HCT116 (cell line): ENCODE data around the gene SRPK3. TPM values are rescaled to one million over a fixed set of nuclear protein-coding genes. Genes with fewer than 3 reads are reported as not detected.

ENCODE experiments used
- ATAC-seq: fragments of 200-7000 bp; cut with Tn5 transposase; 2 replicates; pipeline ENCODE4 v1.9.1; 2020; ENCODE audit warnings: mild to moderate bottlenecking, moderate library complexity
- BruUV-seq: library from RNA; stranded (reverse); fragments of 400-500 nt; replicated peaks from 2 replicates; lab custom pipeline; 2021; lab: Mats Ljungman, UMichigan
- CTCF ChIA-PET: fragments of 300-600 bp; sonication (Branson Sonifier 250); formaldehyde crosslinking; loops from one replicate; lab custom pipeline; 2021; ENCODE audit warnings: antibody characterized with exemption; lab: Charles Lee
- POLR2A ChIA-PET: fragments of 300-600, 350-600 bp; sonication (Branson Sonifier 250); formaldehyde crosslinking; loops from one replicate; lab custom pipeline; 2021; ENCODE audit warnings: antibody characterized with exemption; lab: Charles Lee
- RAD21 ChIA-PET, 2 experiments: fragments of 300-600 bp; sonication (Branson Sonifier 250); formaldehyde crosslinking; loops; one replicate each; lab custom pipeline; 2023; ENCODE audit warnings: low total read pairs in 2 of 2; ENCODE audit not compliant: uncharacterized antibody in 2 of 2, unreplicated experiment in 2 of 2, low non-redundant PET in 1 of 2; lab: Charles Lee
- DNase-seq: peaks from one replicate; pipeline ENCODE4 v3.0.0-alpha.2; 2010; ENCODE audit warnings: low read depth, low spot score
- H2AFZ ChIP-seq: fragments of 200-600 bp; shearing (Covaris generic), sonication (generic); 2 replicates; pipeline ENCODE4 v1.6.1; 2017; ENCODE audit warnings: low read depth, mixed run types, mixed read lengths, antibody characterized with exemption, low read length; ENCODE audit not compliant: poor library complexity, severe bottlenecking
- H3K27ac ChIP-seq: 2 replicates; pipeline ENCODE4 v1.5.1; 2012; ENCODE audit warnings: low read depth, low read length
- H3K27me3 ChIP-seq: fragments of 200-600 bp; sonication (generic); 2 replicates; pipeline ENCODE4 v1.6.1; 2016; ENCODE audit warnings: mixed run types, low read length, mixed read lengths; ENCODE audit not compliant: insufficient read depth
- H3K36me3 ChIP-seq, 2 experiments: fragments of 200-500 bp in 1 of 2; fragments of 200-600 bp in 1 of 2; sonication (Bioruptor generic) in 1 of 2; sonication (generic) in 1 of 2; 2 replicates each; pipeline versions ENCODE4 v1.5.1 to v1.6.1; 2014 to 2016; ENCODE audit warnings: low read length in 2 of 2, inconsistent platforms in 1 of 2, mixed read lengths in 1 of 2, mixed run types in 1 of 2; ENCODE audit not compliant: insufficient read depth in 2 of 2, control insufficient read depth in 1 of 2
- H3K4me1 ChIP-seq, 2 experiments: fragments of 200-600 bp in 1 of 2; sonication (generic) in 1 of 2; 2 replicates each; pipeline versions ENCODE4 v1.5.1 to v1.6.1; 2012 to 2017; ENCODE audit warnings: low read length in 2 of 2, inconsistent platforms in 1 of 2, mild to moderate bottlenecking in 1 of 2, mixed read lengths in 1 of 2, mixed run types in 1 of 2, moderate library complexity in 1 of 2; ENCODE audit not compliant: insufficient read depth in 2 of 2, control insufficient read depth in 1 of 2
- H3K4me2 ChIP-seq: fragments of 200-600 bp; sonication (generic); 2 replicates; pipeline ENCODE4 v1.6.1; 2017; ENCODE audit warnings: mixed run types, low read length, mixed read lengths
- H3K4me3 ChIP-seq, 2 experiments: fragments of 200-600 bp in 1 of 2; sonication (generic) in 1 of 2; replicated peaks in 1 of 2; 2 replicates each; pipeline ENCODE4 v1.5.1; 2011 to 2016; ENCODE audit warnings: low read length in 2 of 2, control low read depth in 1 of 2, low read depth in 1 of 2, mild to moderate bottlenecking in 1 of 2, mixed read lengths in 1 of 2, mixed run types in 1 of 2
- H3K79me2 ChIP-seq: fragments of 200-600 bp; sonication (generic); 2 replicates; pipeline ENCODE4 v1.6.1; 2017; ENCODE audit warnings: mild to moderate bottlenecking, mixed run types, low read length, moderate library complexity, mixed read lengths; ENCODE audit not compliant: insufficient read depth
- H3K9ac ChIP-seq: fragments of 200-600 bp; sonication (generic); 2 replicates; pipeline ENCODE4 v1.6.1; 2016; ENCODE audit warnings: low read length, mixed read lengths
- H3K9me2 ChIP-seq: fragments of 200-600 bp; sonication (generic), shearing (Covaris generic); 2 replicates; pipeline ENCODE4 v1.6.1; 2017; ENCODE audit warnings: mixed run types, mild to moderate bottlenecking, moderate library complexity; ENCODE audit not compliant: insufficient read depth
- H3K9me3 ChIP-seq, 2 experiments: fragments of 200-500 bp in 1 of 2; fragments of 200-600 bp in 1 of 2; sonication (Bioruptor generic) in 1 of 2; sonication (generic) in 1 of 2; 2 replicates each; pipeline ENCODE4 v1.6.1; 2014 to 2017; ENCODE audit warnings: low read length in 2 of 2, mixed read lengths in 2 of 2, inconsistent platforms in 1 of 2, low read depth in 1 of 2, mild to moderate bottlenecking in 1 of 2, mixed run types in 1 of 2, moderate library complexity in 1 of 2; ENCODE audit not compliant: control insufficient read depth in 1 of 2, insufficient read depth in 1 of 2
- H4K20me1 ChIP-seq: fragments of 200-600 bp; sonication (generic), shearing (Covaris generic); 2 replicates; pipeline ENCODE4 v1.6.1; 2017; ENCODE audit warnings: mixed run types, mild to moderate bottlenecking, moderate library complexity; ENCODE audit not compliant: insufficient read depth
- ATF3 ChIP-seq: IDR thresholded peaks from 2 replicates; pipeline ENCODE4 v1.6.1; 2012
- CBX3 ChIP-seq: IDR thresholded peaks from 2 replicates; pipeline ENCODE4 v1.6.1; 2012; ENCODE audit warnings: low read depth
- CEBPB ChIP-seq: IDR thresholded peaks from 2 replicates; pipeline ENCODE4 v1.6.1; 2012; ENCODE audit warnings: low read depth
- CTCF ChIP-seq, 3 experiments: fragments of 200-600 bp in 1 of 3; sonication (generic) in 1 of 3; IDR thresholded peaks in 2 of 3; conservative IDR thresholded peaks in 1 of 3; 2 replicates each; pipeline ENCODE4 v1.5.1; 2012 to 2017; ENCODE audit warnings: low read depth in 2 of 3, low read length in 2 of 3, antibody characterized with exemption in 1 of 3, borderline replicate concordance in 1 of 3, control low read depth in 1 of 3, mild to moderate bottlenecking in 1 of 3, mixed read lengths in 1 of 3, mixed run types in 1 of 3, moderate library complexity in 1 of 3; ENCODE audit not compliant: insufficient read depth in 1 of 3
- EGR1 ChIP-seq: IDR thresholded peaks from 2 replicates; pipeline ENCODE4 v1.6.1; 2012; ENCODE audit warnings: low read depth
- EZH2 ChIP-seq: fragments of 200-600 bp; sonication (generic); IDR thresholded peaks from 2 replicates; pipeline ENCODE4 v1.6.1; 2017; ENCODE audit warnings: antibody characterized with exemption, mixed run types
- EZH2phosphoT487 ChIP-seq: fragments of 200-600 bp; IDR thresholded peaks from 2 replicates; pipeline ENCODE4 v1.6.1; 2018; ENCODE audit warnings: antibody characterized with exemption, borderline replicate concordance
- FOSL1 ChIP-seq: IDR thresholded peaks from 2 replicates; pipeline ENCODE4 v1.6.1; 2012; ENCODE audit warnings: low read depth
- JUND ChIP-seq: IDR thresholded peaks from 2 replicates; pipeline ENCODE4 v1.6.1; 2012
- POLR2AphosphoS5 ChIP-seq: IDR thresholded peaks from 2 replicates; pipeline ENCODE4 v1.6.1; 2011; ENCODE audit warnings: mild to moderate bottlenecking, low read depth, low read length, moderate library complexity
- REST ChIP-seq: IDR thresholded peaks from 2 replicates; pipeline ENCODE4 v1.6.1; 2012; ENCODE audit warnings: low read depth
- SIN3A ChIP-seq: IDR thresholded peaks from 2 replicates; pipeline ENCODE4 v1.6.1; 2012; ENCODE audit warnings: low read depth
- SP1 ChIP-seq: IDR thresholded peaks from 2 replicates; pipeline ENCODE4 v1.6.1; 2012; ENCODE audit warnings: low read depth
- SRF ChIP-seq: IDR thresholded peaks from 2 replicates; pipeline ENCODE4 v1.6.1; 2012; ENCODE audit warnings: low read depth
- TCF7L2 ChIP-seq: IDR thresholded peaks from 2 replicates; pipeline ENCODE4 v1.7.0; 2011; ENCODE audit warnings: borderline replicate concordance, inconsistent platforms; ENCODE audit not compliant: insufficient read depth, insufficient read length; ENCODE audit errors: extremely low read depth
- YY1 ChIP-seq: IDR thresholded peaks from 2 replicates; pipeline ENCODE4 v1.6.1; 2011; ENCODE audit warnings: low read length, low read depth, moderate library complexity, mild to moderate bottlenecking; ENCODE audit not compliant: insufficient replicate concordance; ENCODE audit errors: extremely low read depth
- ZBTB33 ChIP-seq: IDR thresholded peaks from 2 replicates; pipeline ENCODE4 v1.6.1; 2011; ENCODE audit warnings: mild to moderate bottlenecking, low read length, moderate library complexity; ENCODE audit not compliant: insufficient replicate concordance; ENCODE audit errors: extremely low read depth
- ZNF274 ChIP-seq: fragments of 200-500 bp; sonication (Bioruptor generic); IDR thresholded peaks from 2 replicates; pipeline ENCODE4 v1.6.1; 2014; ENCODE audit warnings: mild to moderate bottlenecking, low read depth, low read length, inconsistent platforms
- intact Hi-C: fragments of 100-400 bp; cut with micrococcal nuclease; formaldehyde crosslinking; loops from 2 replicates; pipeline ENCODE4 v1.10.0; 2022
- total RNA-seq: library from RNA; stranded (reverse); gene quantifications from one replicate; pipeline ENCODE4 v1.2.1, GENCODE V29; 2021; ENCODE audit not compliant: unreplicated experiment

The SRPK3 gene
- total RNA-seq, 1 experiment from 2014 or later, result not detected

GRCh38 chrX:153807976-153808375 lies 27.1 kb downstream of the SRPK3 start:
- intact Hi-C loops, result no loop called here
- RAD21 ChIA-PET, result no interaction called here
- H3K27me3 ChIP-seq, result no peaks in the 10 kb centered on the region

More at GRCh38 chrX:153807976-153808375, 27.1 kb downstream of the SRPK3 start:
- H3K27ac ChIP-seq, result no peak overlapping the region
- TF ChIP-seq TCF7L2, result no peak
- TF ChIP-seq CEBPB, result no peak
- no peak for TF ChIP-seq REST
- no peak for TF ChIP-seq EGR1
- no peak for TF ChIP-seq ZBTB33
- no peak for TF ChIP-seq EZH2phosphoT487
- no peak for TF ChIP-seq CTCF (IDR thresholded peaks at IDR 0.05 in 2 of 3, conservative IDR thresholded peaks at IDR 0.05 in 1 of 3; ENCODE audit: borderline replicate concordance in 1 of 3, insufficient read depth in 1 of 3, low read depth in 2 of 3, low read length in 2 of 3)
- no peak for TF ChIP-seq JUND
- no peak for TF ChIP-seq SP1
- TF ChIP-seq ATF3, result no peak
- TF ChIP-seq SRF, result no peak
- no peak for TF ChIP-seq FOSL1
- no peak for TF ChIP-seq ZNF274
- TF ChIP-seq CBX3, result no peak
- TF ChIP-seq SIN3A, result no peak
- TF ChIP-seq EZH2, result no peak
- no peak for TF ChIP-seq YY1
- no peak for TF ChIP-seq POLR2AphosphoS5
- TF ChIP-seq, all 23 proteins: peak for 0
- POLR2A ChIA-PET, result no interaction called here
- DNase-seq (no peak), ATAC-seq (no peak)
- H3K4me1 ChIP-seq, result no peaks in the 10 kb centered on the region
- H3K9ac ChIP-seq, result no peak overlapping the region
- no peaks in the 10 kb centered on the region for H3K36me3 ChIP-seq
- H3K9me2 ChIP-seq, result no peaks in the 10 kb centered on the region
- no peak overlapping the region for H3K4me3 ChIP-seq
- no peaks in the 10 kb centered on the region for H3K9me3 ChIP-seq
- CTCF ChIA-PET, result no interaction called here
- no TSS peak for BruUV-seq
- no peak overlapping the region for H3K4me2 ChIP-seq
- no peaks in the 10 kb centered on the region for H3K79me2 ChIP-seq
- H2AFZ ChIP-seq, result no peak overlapping the region
- no peaks in the 10 kb centered on the region for H4K20me1 ChIP-seq
